Activated CD4-positive, alpha-beta T cell treated with anti-CD3 and anti-CD28 coated beads, Interleukin-2, amount 50 U/mL, for 1 hour (primary cell): Measurements from ENCODE around the gene CCNB1.
"Not testable (repeated sequence)": the region's sequence is repeated elsewhere in the genome, so short reads cannot be mapped to it uniquely, and the experiment has no call there.

Experiments used
- DNase-seq: peaks from one replicate; pipeline ENCODE4 v3.0.0-alpha.2; 2020

Gene CCNB1

GRCh38 chr5:69187342-69187741 lies 20.4 kb downstream of the CCNB1 start:
- no peak for DNase-seq

GRCh38 chr5:69188811-69189161 lies 21.8 kb downstream of the CCNB1 start:
- no peak for DNase-seq

- peak; percentile 89 for DNase-seq
Measured at GRCh38 chr5:69189162-69190086, 22.5 kb downstream of the CCNB1 start, which contains the start of gene CENPH. Gene CENPH, plus strand, starts transcription at chr5:69189583. Its CDS starts 52 bp downstream, at chr5:69189635.

- DNase-seq: no peak
Measured at GRCh38 chr5:69202497-69202896, 35.5 kb downstream of the CCNB1 start.

DNA sequence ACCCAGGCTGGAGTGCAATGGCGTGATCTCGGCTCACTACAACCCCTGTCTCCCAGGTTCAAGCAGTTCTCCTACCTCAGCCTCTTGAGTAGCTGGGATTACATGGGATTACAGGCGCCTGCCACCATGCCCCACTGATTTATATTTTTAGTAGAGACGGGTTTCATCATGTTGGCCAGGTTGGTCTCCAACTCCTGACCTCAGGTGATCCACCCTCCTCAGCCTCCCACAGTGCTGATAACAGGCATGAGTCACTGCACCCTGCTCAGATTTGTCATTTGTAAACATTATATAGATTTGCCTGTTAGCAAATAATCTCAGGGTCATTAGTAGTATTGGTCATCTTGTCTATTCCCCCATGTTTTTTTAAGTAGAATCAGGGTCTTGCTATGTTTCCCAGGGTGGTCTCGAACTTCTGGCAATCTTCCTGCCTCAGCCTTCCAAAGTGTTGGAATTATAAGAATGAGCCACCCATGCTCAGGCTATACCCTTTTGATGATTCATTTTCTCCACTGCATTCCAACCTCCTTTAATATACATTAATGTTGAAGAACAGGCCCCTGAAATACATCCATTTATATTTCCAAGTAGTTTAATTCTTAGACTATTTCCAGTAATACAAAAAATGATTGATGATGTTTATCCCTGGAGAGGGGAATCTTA lies 39.7 kb downstream of the CCNB1 start:
- DNase-seq: no peak

GRCh38 chr5:69209602-69210001 lies 42.7 kb downstream of the CCNB1 start:
- DNase-seq: no peak

GRCh38 chr5:69211200-69211599 lies 44.2 kb downstream of the CCNB1 start:
- DNase-seq: no peak

GRCh38 chr5:69212022-69212421 lies 45.1 kb downstream of the CCNB1 start:
- no peak for DNase-seq

GRCh38 chr5:69213513-69214215 lies 46.7 kb downstream of the CCNB1 start:
- no peak for DNase-seq

DNA sequence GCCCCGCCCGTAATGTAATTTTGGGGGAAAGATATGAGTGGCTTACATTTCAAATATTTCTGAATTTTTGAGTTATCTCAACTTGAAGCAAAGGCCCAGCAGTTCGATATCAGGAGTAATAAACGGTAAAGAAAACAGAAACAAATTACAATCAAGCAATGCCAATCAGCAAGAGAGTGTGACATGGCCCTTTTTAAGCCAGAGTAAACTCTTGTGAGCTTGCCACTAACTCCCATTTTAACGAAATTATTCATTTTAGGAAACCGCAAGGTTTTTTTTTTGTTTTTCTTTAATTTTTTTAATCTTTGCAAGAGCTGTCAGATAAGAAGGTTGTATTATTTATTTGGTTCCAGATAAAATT lies 50.2 kb downstream of the CCNB1 start:
- DNase-seq: no peak

GRCh38 chr5:69217548-69218526 lies 50.9 kb downstream of the CCNB1 start:
- DNase-seq: peak; percentile 95

GRCh38 chr5:69219939-69220338 lies 53.0 kb downstream of the CCNB1 start:
- no peak for DNase-seq

DNA sequence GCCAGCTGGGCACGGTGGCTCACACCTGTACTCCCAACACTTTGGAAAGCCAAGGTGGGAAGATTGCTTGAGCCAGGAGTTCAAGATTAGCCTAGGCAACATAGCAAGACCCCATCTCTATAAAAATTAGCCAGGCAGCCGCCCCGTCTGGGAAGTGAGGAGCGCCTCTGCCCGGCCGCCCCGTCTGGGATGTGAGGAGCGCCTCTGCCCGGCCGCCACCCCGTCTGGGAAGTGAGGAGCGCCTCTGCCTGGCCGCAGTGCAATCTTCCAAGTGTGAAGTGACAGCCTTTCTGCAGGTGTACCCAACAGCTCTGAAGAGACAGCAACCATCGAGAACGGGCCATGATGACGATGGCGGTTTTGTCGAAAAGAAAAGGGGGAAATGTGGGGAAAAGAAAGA lies 53.4 kb downstream of the CCNB1 start:
- not testable (repeated sequence) for DNase-seq

- DNase-seq: not testable (repeated sequence)
Measured at GRCh38 chr5:69220833-69221232, 53.9 kb downstream of the CCNB1 start.

- no peak for DNase-seq
Measured at GRCh38 chr5:69224520-69224919, 57.6 kb downstream of the CCNB1 start.

DNA sequence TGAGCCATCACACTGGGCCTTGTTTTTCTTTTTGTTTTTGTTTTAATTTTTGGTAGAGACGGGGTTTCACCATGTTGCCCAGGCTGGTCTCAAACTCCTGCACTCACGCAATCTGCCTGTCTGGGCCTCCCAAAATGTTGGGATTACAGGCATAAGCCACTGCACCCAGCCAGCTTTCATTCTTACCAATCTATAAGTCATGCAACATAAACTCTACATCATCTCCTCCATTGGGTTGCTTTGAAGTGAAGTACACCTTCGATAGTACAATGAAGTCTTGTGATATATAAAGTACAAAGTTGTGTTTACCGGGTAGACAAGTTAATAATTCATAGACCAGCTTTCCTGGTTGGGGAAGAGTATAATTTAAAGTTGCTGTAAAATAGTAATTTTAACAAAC lies 58.9 kb downstream of the CCNB1 start:
- DNase-seq: no peak
